ENCODE results near the gene PODN. TPM values are rescaled to one million over a fixed set of nuclear protein-coding genes. Genes with fewer than 3 reads are reported as not detected.

PODN gene
- total and polyA plus RNA-seq, 2 donors (not counting 3 experiments of a cell fraction or from before 2014, with no cell fraction given) = 1.3 to 1.5 TPM

DNA sequence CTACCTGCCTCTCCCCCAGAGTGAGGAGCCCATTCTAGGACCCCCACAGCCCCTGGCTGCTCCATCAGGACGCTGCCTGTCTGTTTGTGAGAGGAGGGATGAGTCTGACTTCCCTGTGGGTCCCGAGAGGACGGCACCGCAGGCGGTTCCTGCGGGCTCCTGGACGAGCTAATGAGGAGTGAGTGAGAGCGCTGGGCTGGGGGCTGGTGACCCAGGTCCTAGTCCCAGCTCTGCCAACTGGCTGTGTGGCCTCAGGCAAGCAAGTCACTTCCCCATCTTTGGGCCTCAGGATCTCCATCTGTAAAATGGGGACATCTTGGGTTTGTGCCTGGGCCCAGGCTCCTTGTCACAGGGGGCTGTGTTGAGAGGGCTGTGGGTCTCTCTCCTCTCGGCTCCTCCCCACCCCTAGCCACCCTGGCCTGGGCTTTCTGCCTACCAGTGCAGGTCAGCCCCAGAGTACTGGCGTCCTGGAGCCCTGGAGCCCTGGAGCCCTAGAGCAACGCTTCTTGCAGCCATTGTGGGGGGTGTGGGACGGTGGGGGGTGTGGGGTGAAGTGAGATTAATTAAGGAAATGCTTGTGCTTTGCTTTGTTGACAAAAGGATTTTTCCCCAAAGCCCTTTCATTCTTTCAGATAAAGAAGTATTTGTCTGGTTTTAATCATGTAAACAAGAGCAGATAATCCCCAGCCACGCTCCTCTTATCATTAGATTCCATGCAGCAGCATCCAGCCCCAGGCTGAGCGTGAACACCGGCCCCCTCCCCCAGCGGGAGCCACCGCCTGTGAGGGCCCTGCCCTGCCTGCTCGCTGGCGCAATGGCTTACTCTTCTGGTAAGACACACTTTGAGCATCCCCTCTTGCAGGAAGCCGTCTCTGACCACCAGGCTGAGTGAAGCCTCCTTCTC lies 53.6 kb downstream of the PODN start:
- ChIA-PET CTCF (no interaction called here), POLR2A (no interaction called here)
- H2AFZ ChIP-seq (ENCODE audit: low read depth, low read length) = no peak overlapping the region
- no peak overlapping the region for H3K27ac ChIP-seq (ENCODE audit: insufficient read depth, low read depth, low read length)
- no peaks in the 10 kb centered on the region for H3K9me3 ChIP-seq (replicated peaks; ENCODE audit: control insufficient read depth, insufficient read depth, low read length)
- no peaks in the 10 kb centered on the region for H4K20me1 ChIP-seq (replicated peaks; ENCODE audit: control insufficient read depth, extremely low read depth, insufficient read depth, low read length)
- no peaks in the 10 kb centered on the region for H3K9me1 ChIP-seq (replicated peaks; ENCODE audit: control insufficient read depth, extremely low read depth, insufficient read depth, low read length)
- H3K4me1 ChIP-seq (ENCODE audit: control insufficient read depth, extremely low read depth, insufficient read depth, low read length) = no peaks in the 10 kb centered on the region
- H3K4me2 ChIP-seq (ENCODE audit: insufficient read depth, low read length) = no peak overlapping the region
- no peaks in the 10 kb centered on the region for H3K27me3 ChIP-seq (ENCODE audit: control insufficient read depth in 2 of 2, insufficient read depth in 2 of 2, low read length in 2 of 2)
- no peaks in the 10 kb centered on the region for H3K36me3 ChIP-seq (ENCODE audit: control insufficient read depth in 2 of 2, extremely low read depth in 1 of 2, insufficient read depth in 2 of 2, low read length in 2 of 2)
- no peak for DNase-seq (ENCODE audit: low read depth, low spot score)
- BruUV-seq (replicated peaks) = no TSS peak
- no peak overlapping the region for H3K4me3 ChIP-seq (replicated peaks in 1 of 3; ENCODE audit: insufficient read depth in 1 of 3, low read depth in 1 of 3, low read length in 3 of 3)
- dilution Hi-C loops (cut with MboI; ENCODE audit: extremely low pct_ligation_motif_present, low sequenced_read_pairs) = no loop called here
- TF ChIP-seq MYC (IDR thresholded peaks at IDR 0.05; ENCODE audit: low read depth, low read length) (no peak), FOS (IDR thresholded peaks at IDR 0.05; ENCODE audit: borderline replicate concordance, insufficient read depth, low read length) (no peak), GATA2 (IDR thresholded peaks at IDR 0.05; ENCODE audit: insufficient read depth, insufficient read length, low read depth, low read length) (no peak), JUN (IDR thresholded peaks at IDR 0.05; ENCODE audit: borderline replicate concordance, insufficient read depth, insufficient read length, low read depth) (no peak), POLR2A (IDR thresholded peaks at IDR 0.05; ENCODE audit: low read depth, low read length) (no peak), POLR2AphosphoS5 (IDR thresholded peaks at IDR 0.05; ENCODE audit: insufficient read depth, low read depth, low read length) (no peak), EZH2 (IDR thresholded peaks at IDR 0.05; ENCODE audit: borderline replicate concordance, low read depth, low read length, severe bottlenecking) (no peak)
- TF ChIP-seq, protein P1, sequence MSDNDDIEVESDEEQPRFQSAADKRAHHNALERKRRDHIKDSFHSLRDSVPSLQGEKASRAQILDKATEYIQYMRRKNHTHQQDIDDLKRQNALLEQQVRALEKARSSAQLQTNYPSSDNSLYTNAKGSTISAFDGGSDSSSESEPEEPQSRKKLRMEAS (IDR thresholded peaks at IDR 0.05; ENCODE audit: insufficient read depth, insufficient read length) = no peak
- TF ChIP-seq, protein P2, sequence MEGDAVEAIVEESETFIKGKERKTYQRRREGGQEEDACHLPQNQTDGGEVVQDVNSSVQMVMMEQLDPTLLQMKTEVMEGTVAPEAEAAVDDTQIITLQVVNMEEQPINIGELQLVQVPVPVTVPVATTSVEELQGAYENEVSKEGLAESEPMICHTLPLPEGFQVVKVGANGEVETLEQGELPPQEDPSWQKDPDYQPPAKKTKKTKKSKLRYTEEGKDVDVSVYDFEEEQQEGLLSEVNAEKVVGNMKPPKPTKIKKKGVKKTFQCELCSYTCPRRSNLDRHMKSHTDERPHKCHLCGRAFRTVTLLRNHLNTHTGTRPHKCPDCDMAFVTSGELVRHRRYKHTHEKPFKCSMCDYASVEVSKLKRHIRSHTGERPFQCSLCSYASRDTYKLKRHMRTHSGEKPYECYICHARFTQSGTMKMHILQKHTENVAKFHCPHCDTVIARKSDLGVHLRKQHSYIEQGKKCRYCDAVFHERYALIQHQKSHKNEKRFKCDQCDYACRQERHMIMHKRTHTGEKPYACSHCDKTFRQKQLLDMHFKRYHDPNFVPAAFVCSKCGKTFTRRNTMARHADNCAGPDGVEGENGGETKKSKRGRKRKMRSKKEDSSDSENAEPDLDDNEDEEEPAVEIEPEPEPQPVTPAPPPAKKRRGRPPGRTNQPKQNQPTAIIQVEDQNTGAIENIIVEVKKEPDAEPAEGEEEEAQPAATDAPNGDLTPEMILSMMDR (IDR thresholded peaks at IDR 0.05; ENCODE audit: extremely low read depth in 1 of 2, insufficient read depth in 1 of 2, low read depth in 1 of 2, low read length in 2 of 2) = no peak
- FAIRE-seq = no peak
- intact Hi-C loops (cut with micrococcal nuclease) = no loop called here
- H3K9ac ChIP-seq (replicated peaks; ENCODE audit: extremely low read depth, insufficient read depth, low read length) = no peak overlapping the region
- no peaks in the 10 kb centered on the region for H3K79me2 ChIP-seq (ENCODE audit: control insufficient read depth, insufficient read depth, low read length)
